ENCODE results near the gene AVEN. TPM values are rescaled to one million over a fixed set of nuclear protein-coding genes. Genes with fewer than 3 reads are reported as not detected.

AVEN gene
- total and polyA plus RNA-seq, 9 of the 15 experiments (the other 6 are each of a cell fraction or from before 2014, with no cell fraction given) = 1.5 to 6.4 (median 4.7) TPM

DNA sequence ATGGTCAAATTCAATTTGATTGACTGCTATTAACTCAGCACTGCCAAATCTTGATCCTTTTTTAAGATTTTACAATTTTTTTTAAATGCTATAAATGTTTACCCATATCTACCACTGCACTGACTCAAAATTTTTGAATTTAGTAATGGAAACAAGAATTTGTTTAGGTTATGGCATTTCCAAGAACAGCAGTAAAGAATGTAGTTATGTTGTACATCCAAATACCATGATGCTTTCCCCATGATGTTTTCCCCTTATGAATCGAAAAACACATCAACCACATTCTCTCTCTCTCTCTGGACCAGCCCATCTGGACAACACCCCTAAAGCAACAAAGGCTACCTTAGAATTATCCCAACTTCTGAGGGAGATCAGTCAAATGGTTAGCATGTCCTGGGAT lies 56.5 kb downstream of the AVEN start:
- H3K9me3 ChIP-seq (replicated peaks; ENCODE audit: control insufficient read depth, insufficient read depth, low read depth, low read length) = no peaks in the 10 kb centered on the region
- no TSS peak for BruUV-seq (replicated peaks)
- in situ Hi-C loops (cut with MboI) (no loop called here), intact Hi-C loops (cut with micrococcal nuclease) (no loop called here)
- no peaks in the 10 kb centered on the region for H3K36me3 ChIP-seq (ENCODE audit: control insufficient read depth, insufficient read depth, low read length)
- H3K4me3 ChIP-seq = no peak overlapping the region
- H3K27me3 ChIP-seq (ENCODE audit: control insufficient read depth in 2 of 2, insufficient read depth in 2 of 2, low read length in 2 of 2) = peaks cover 0 to 4% of the 10 kb centered on the region in 2 experiments; a peak in 1 of 5 replicates
- ChIA-PET POLR2A (no interaction called here), CTCF (ENCODE audit: low intra/inter-chr PET ratio) (no interaction called here)
- no peak overlapping the region for H2AFZ ChIP-seq (ENCODE audit: low read depth, low read length)
- H3K9me1 ChIP-seq (ENCODE audit: control insufficient read depth, insufficient read depth, low read length) = no peaks in the 10 kb centered on the region
- no peaks in the 10 kb centered on the region for H3K4me1 ChIP-seq (replicated peaks in 1 of 2; ENCODE audit: control insufficient read depth in 2 of 2, insufficient read depth in 2 of 2, low read length in 2 of 2)
- DNase-seq (ENCODE audit: extremely low read depth in 1 of 4, low spot score in 3 of 4) (no peak), FAIRE-seq (no peak), ATAC-seq (no peak)
- no peak overlapping the region for H3K27ac ChIP-seq (ENCODE audit: extremely low read depth, low read depth, low read length)
- no peak overlapping the region for H3K4me2 ChIP-seq (ENCODE audit: insufficient read depth, low read length)
- no peaks in the 10 kb centered on the region for H3K79me2 ChIP-seq (ENCODE audit: control insufficient read depth, insufficient read depth, low read length)
- no peak overlapping the region for H3K9ac ChIP-seq (ENCODE audit: insufficient read depth in 1 of 2, low read depth in 2 of 2, low read length in 2 of 2)
- TF ChIP-seq, protein P1, sequence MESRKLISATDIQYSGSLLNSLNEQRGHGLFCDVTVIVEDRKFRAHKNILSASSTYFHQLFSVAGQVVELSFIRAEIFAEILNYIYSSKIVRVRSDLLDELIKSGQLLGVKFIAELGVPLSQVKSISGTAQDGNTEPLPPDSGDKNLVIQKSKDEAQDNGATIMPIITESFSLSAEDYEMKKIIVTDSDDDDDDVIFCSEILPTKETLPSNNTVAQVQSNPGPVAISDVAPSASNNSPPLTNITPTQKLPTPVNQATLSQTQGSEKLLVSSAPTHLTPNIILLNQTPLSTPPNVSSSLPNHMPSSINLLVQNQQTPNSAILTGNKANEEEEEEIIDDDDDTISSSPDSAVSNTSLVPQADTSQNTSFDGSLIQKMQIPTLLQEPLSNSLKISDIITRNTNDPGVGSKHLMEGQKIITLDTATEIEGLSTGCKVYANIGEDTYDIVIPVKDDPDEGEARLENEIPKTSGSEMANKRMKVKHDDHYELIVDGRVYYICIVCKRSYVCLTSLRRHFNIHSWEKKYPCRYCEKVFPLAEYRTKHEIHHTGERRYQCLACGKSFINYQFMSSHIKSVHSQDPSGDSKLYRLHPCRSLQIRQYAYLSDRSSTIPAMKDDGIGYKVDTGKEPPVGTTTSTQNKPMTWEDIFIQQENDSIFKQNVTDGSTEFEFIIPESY (CRISPR knock-in tag; IDR thresholded peaks at IDR 0.05) = no peak
- TF ChIP-seq HNRNPL (IDR thresholded peaks at IDR 0.05; ENCODE audit: low read depth, low read length) (no peak), FOS (IDR thresholded peaks at IDR 0.05; ENCODE audit: extremely low read depth, insufficient read length) (no peak), CBX2 (IDR thresholded peaks at IDR 0.05; ENCODE audit: insufficient read depth, low read length, poor library complexity, severe bottlenecking) (no peak), KLF16 (IDR thresholded peaks at IDR 0.05) (no peak), NELFE (IDR thresholded peaks at IDR 0.05; ENCODE audit: insufficient read depth, insufficient read length) (no peak), XRCC5 (IDR thresholded peaks at IDR 0.05; ENCODE audit: low read depth, low read length) (no peak), CREB1 (IDR thresholded peaks at IDR 0.05) (no peak), CREB1 (CRISPR knock-in tag; IDR thresholded peaks at IDR 0.05) (no peak), HNRNPH1 (optimal IDR thresholded peaks at IDR 0.05; ENCODE audit: low read depth, low read length) (no peak), U2AF2 (optimal IDR thresholded peaks at IDR 0.05; ENCODE audit: low read depth, low read length) (no peak), NONO (IDR thresholded peaks at IDR 0.05; ENCODE audit: low read depth in 2 of 2, low read length in 1 of 2) (no peak), ZZZ3 (IDR thresholded peaks at IDR 0.05) (no peak)
- 0% methylated on average over 1 of the region's 1 CpG for WGBS (ENCODE audit: insufficient coverage, low coverage, missing lambda C conversion rate)
- peaks cover 3% of the 10 kb centered on the region; the same call in 1 of the 2 replicates for H4K20me1 ChIP-seq (replicated peaks; ENCODE audit: control insufficient read depth, insufficient read depth, low read length)
